GM12874 (cell line): ENCODE data around the gene AOX1.

Source experiments
- CTCF ChIP-seq: IDR thresholded peaks from 2 replicates; pipeline ENCODE4 v1.5.1; 2011; ENCODE audit warnings: low read depth, mild to moderate bottlenecking, control low read depth, low read length, moderate library complexity; ENCODE audit not compliant: insufficient read depth

The AOX1 gene

GRCh38 chr2:200662727-200663126 lies 76.9 kb downstream of the AOX1 start:
- TF ChIP-seq CTCF: no peak

- TF ChIP-seq CTCF: no peak
Observed at GRCh38 chr2:200664770-200665494, 79.1 kb downstream of the AOX1 start.

DNA sequence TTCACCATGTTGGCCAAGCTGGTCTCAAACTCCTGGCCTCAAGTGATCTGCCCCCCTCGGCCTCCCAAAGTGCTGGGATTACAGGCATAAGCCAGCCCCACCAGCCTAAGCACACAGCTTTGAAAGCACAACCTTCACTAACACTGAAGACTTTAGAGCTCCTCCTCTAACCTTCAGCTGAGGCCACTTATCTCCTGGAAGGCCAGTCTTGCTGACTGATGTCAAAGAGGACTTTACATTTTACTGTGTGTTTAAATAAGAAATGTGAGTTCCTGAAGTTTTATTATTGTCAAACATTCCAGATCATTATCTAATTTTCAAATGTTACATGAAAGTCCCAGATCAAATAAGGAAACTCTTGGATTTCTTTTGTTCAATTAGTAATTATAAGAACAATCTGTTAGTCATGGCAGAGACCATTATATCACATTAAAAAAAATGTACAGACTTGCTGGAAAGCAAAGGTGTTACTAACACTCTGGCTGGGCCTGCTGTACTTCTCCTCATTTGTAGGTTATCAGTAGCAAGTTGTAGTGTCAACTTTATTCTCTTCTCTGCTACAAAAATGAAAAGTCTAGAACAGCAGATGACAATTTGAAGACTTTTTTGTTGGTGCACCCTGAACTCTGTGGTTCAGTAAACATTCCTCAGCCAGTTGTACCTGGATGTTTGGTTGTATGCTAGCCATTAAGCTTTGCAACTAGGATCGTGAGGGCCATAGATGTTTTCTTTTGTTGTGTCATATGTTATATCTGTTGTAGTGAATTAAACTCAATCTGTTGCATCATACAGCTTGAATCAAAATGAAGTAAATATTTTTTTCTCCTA lies 80.0 kb downstream of the AOX1 start:
- TF ChIP-seq CTCF: no peak

- TF ChIP-seq CTCF: no peak
Observed at GRCh38 chr2:200667413-200667812, 81.6 kb downstream of the AOX1 start.

DNA sequence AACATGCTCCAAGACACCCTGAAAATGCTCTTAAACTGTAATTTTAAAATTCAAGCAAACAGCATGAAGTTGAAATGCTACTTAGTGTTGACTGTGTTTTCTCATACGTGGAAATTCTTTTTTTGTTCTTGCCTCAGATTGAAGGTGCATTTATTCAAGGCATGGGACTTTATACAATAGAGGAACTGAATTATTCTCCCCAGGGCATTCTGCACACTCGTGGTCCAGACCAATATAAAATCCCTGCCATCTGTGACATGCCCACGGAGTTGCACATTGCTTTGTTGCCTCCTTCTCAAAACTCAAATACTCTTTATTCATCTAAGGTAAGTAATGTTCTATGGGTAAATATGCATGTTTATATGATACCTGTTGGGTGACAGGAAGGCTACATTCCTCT lies 82.7 kb downstream of the AOX1 start:
- TF ChIP-seq CTCF: no peak

GRCh38 chr2:200669308-200669707 lies 83.5 kb downstream of the AOX1 start:
- no peak for TF ChIP-seq CTCF

DNA sequence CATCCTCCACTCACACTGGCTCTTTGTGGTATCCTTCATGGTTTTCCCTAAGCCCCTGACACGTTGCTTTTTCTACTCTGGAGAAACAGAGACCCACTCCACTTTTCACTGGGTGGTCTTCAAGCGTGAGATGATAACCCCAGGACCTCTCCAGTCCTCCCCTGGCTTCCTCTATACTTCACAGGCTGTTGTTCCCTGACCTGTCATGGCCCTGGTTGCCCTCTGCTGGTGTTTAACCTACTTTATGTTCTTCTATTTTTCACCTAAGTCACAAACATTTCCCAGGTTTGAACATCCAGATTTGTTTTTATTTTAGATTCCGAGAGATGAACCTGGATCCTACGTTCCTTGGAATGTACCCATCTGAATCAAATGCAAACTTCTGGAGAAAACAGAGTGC lies 84.5 kb downstream of the AOX1 start:
- TF ChIP-seq CTCF: no peak
